ENCODE measurements around the gene IGSF11. TPM values are rescaled to one million over a fixed set of nuclear protein-coding genes. Genes with fewer than 3 reads are reported as not detected.

The IGSF11 gene
- total and polyA plus RNA-seq, 2 of the 4 experiments (the other 2 are of a cell fraction), result 0.18 TPM; not detected in 1

DNA sequence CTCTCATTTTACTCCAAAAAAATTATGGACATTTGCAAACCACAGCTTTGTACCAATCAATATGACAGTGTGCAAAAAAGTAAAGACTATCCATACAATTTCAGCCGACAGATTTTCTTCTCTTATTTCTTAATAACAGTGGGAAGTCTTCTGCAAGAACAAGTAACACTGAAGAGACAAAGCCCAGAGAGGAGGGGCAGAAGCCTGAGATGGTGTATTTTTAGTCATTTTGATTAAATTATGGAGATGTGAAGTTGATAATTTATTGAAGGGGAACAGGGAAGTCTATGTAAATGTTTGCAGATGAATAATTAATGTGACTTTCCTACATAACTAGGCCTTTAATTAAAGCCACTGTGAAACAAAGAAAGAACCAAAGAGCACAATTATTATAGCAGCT is 45.7 kb upstream of the IGSF11 start:
- no peak overlapping the region for H2BK120ac ChIP-seq (ENCODE audit: low read depth, low read length)
- BruUV-seq (replicated peaks), result no TSS peak
- H3K23ac ChIP-seq (ENCODE audit: low read depth, low read length), result no peak overlapping the region
- CTCF ChIA-PET, result no interaction called here
- H3K27ac ChIP-seq (ENCODE audit: insufficient read depth, low read length), result no peak overlapping the region
- no peak overlapping the region for H2AFZ ChIP-seq (replicated peaks; ENCODE audit: low read length, poor library complexity)
- H3K4me3 ChIP-seq (ENCODE audit: insufficient read depth, low read depth, low read length), result no peak overlapping the region
- no peaks in the 10 kb centered on the region for H3K27me3 ChIP-seq (ENCODE audit: control insufficient read depth, insufficient read depth, low read length)
- H3K9me3 ChIP-seq (ENCODE audit: control insufficient read depth, insufficient read depth, low read length), result no peaks in the 10 kb centered on the region
- H2AK9ac ChIP-seq (replicated peaks; ENCODE audit: low read depth, low read length, poor library complexity), result no peak overlapping the region
- H3K18ac ChIP-seq (ENCODE audit: low read depth, low read length), result no peak overlapping the region
- no peak overlapping the region for H2BK15ac ChIP-seq (ENCODE audit: low read depth, low read length)
- no peak overlapping the region for H4K91ac ChIP-seq (ENCODE audit: insufficient read depth, low read depth, low read length)
- no peak for DNase-seq
- H3K14ac ChIP-seq (replicated peaks; ENCODE audit: low read depth, low read length), result no peak overlapping the region
- H4K20me1 ChIP-seq (ENCODE audit: insufficient read depth, low read length), result no peaks in the 10 kb centered on the region
- no peaks in the 10 kb centered on the region for H3K36me3 ChIP-seq (ENCODE audit: control insufficient read depth, insufficient read depth, low read length)
- H3K9me1 ChIP-seq (ENCODE audit: insufficient read depth, low read length), result no peaks in the 10 kb centered on the region
- intact Hi-C loops (cut with micrococcal nuclease), result no loop called here
- in situ Hi-C loops (cut with MboI; ENCODE audit: low sequenced_read_pairs), result no loop called here
- WGBS, 2 experiments (ENCODE audit: extremely low coverage in 2 of 2, insufficient read length in 1 of 2), result no CpG with 5 or more reads among the region's 1 CpG
- POLR2A ChIA-PET (ENCODE audit: unreplicated experiment), result no interaction called here
- no peak overlapping the region for H3K4ac ChIP-seq (ENCODE audit: low read depth, low read length)
- dilution Hi-C loops (cut with HindIII; ENCODE audit: low sequenced_read_pairs, unreplicated experiment), result no loop called here
- no peak for TF ChIP-seq POLR2A (IDR thresholded peaks at IDR 0.05; ENCODE audit: low read depth, low read length)
- no peak for TF ChIP-seq RCOR1 (IDR thresholded peaks at IDR 0.05; ENCODE audit: insufficient replicate concordance, low read length)
- no peak for TF ChIP-seq RAD21 (IDR thresholded peaks at IDR 0.05; ENCODE audit: low read length)
- no peak for TF ChIP-seq SMC3 (IDR thresholded peaks at IDR 0.05; ENCODE audit: low read depth, low read length)
- TF ChIP-seq USF2 (IDR thresholded peaks at IDR 0.05; ENCODE audit: low read depth, low read length), result no peak
- no peak for TF ChIP-seq CEBPB (IDR thresholded peaks at IDR 0.05; ENCODE audit: low read depth, low read length)
- TF ChIP-seq BHLHE40 (IDR thresholded peaks at IDR 0.05; ENCODE audit: low read depth, low read length), result no peak
- no peak for TF ChIP-seq NFE2L2 (IDR thresholded peaks at IDR 0.05; ENCODE audit: low read depth, low read length)
- no peak for TF ChIP-seq MXI1 (IDR thresholded peaks at IDR 0.05; ENCODE audit: borderline replicate concordance, low read depth, low read length)
- TF ChIP-seq RFX5 (IDR thresholded peaks at IDR 0.05; ENCODE audit: low read depth, low read length), result no peak
- TF ChIP-seq MAZ (IDR thresholded peaks at IDR 0.05; ENCODE audit: borderline replicate concordance, low read depth, low read length), result no peak
- no peak for TF ChIP-seq CHD1 (IDR thresholded peaks at IDR 0.05; ENCODE audit: low read depth, low read length)
- TF ChIP-seq CTCF (conservative IDR thresholded peaks at IDR 0.05; ENCODE audit: low read depth, low read length), result no peak
- TF ChIP-seq MAFK (IDR thresholded peaks at IDR 0.05; ENCODE audit: low read depth, low read length), result no peak
- H4K8ac ChIP-seq (ENCODE audit: low read depth in 2 of 2, low read length in 2 of 2), result no peak overlapping the region
- no peak for ATAC-seq (ENCODE audit: low read depth)
- H2BK20ac ChIP-seq (ENCODE audit: low read depth, low read length), result no peak overlapping the region
- no peak overlapping the region for H2AK5ac ChIP-seq (ENCODE audit: low read depth, low read length)
- H3K79me1 ChIP-seq (ENCODE audit: low read depth in 1 of 2, low read length in 2 of 2), result no peaks in the 10 kb centered on the region
- no peaks in the 10 kb centered on the region for H3K4me1 ChIP-seq (ENCODE audit: control insufficient read depth, insufficient read depth, low read length)
- H2BK5ac ChIP-seq (ENCODE audit: low read depth, low read length, poor library complexity, severe bottlenecking), result no peak overlapping the region
- H3K4me2 ChIP-seq (ENCODE audit: low read depth, low read length), result no peak overlapping the region
- H4K5ac ChIP-seq (ENCODE audit: low read depth, low read length), result no peak overlapping the region
- H3K56ac ChIP-seq (ENCODE audit: extremely low read depth, insufficient read depth, low read length), result no peak overlapping the region
- H3K9ac ChIP-seq (ENCODE audit: low read depth, low read length), result no peak overlapping the region
